GM18907 (cell line): ENCODE results near the gene MYL9.
"Not testable (repeated sequence)": the region's sequence is repeated elsewhere in the genome, so short reads cannot be mapped to it uniquely, and the experiment has no call there.

Experiments used
- ATAC-seq: cut with Tn5 transposase; IDR thresholded peaks from one replicate; pipeline ENCODE4 v1.9.1; 2021; ENCODE audit warnings: mild to moderate bottlenecking, moderate library complexity; ENCODE audit not compliant: unreplicated experiment

The MYL9 gene

DNA sequence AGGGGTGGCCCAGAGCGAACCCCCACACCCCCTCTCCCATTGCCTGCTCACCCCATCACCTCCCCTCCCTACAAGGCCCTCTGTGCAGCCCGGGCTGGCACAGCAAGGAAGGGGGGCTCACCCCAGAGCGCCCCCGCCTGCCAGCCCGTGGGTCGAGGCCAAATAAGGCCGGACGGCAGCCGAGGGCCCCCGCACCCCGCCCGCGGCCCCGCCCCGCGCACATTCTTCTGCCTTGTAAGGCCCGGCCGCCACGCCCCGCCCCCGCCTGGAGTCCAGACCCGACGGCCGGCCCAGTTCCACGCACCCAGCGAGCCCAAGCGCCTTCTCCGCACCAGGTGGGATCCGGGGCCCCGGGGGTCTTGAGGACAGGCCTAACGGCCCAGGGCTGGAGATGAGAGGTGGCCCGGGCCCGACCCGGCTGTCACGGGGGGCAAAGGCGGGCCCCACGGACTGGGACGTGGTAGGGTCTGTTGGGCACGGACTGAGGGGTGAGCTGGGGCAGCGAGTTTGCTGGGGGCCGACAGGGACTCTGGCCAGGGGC, at the start of gene MYL9:
Gene MYL9, plus strand, starts transcription at position 293 of the 541 bp plus-strand sequence. CDS start 3,366 bp downstream, outside the sequence.
- ATAC-seq: no peak

GRCh38 chr20:36491901-36492617, 49.3 kb upstream of the MYL9 start:
- ATAC-seq: peak; percentile 59

DNA sequence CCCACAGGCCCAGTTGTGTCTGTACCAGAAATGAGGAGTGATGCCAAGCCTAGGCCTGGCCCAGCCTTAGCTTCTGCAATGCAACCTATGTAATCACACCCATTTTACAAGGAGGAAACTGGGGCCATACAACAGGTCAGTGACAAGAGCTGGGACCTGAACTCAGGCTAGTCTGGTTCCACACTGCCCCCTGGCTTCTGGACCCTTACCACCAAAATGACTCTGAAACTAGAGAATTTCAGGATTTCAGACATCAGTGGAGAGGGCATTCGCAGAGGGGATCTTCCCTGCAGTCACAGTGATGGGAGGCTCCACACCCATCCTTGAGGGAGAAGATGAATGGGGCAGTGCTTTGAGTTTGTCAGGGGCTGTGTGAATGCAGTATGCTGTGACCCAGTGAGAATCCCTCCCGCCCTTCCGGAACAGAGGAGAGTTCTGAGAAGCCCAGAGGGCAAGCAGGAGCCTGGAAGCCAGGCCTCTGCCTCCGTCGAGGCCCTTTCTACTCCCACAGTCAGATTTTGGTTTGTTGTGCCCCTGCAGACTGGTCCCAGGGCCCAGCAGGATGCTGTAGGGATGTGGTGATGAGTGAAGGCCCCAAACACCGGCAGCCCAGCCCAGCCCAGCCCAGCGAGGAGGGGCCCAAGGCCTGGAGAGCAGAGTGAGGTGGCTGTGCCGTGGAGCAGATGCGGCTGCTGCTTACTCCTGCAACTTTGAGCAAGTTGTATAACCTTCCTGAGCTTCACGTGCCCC, 48.1 kb upstream of the MYL9 start:
- ATAC-seq: no peak

DNA sequence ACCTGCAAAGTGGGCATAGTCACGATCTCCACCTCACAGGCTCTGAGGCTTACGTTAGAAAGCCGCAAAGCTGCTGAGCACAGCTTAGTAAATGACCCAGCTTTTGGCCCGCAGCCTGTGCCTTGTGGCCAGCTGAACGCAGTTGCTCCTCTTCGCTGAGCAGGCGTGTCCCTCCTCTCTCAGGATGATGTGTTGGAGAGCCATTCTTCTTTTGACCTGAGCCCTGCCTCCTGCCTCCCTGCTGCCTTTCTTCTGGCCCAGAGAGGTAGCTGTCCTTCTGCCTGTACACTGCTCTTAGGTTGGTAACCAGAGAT, 47.6 kb upstream of the MYL9 start:
- no peak for ATAC-seq

DNA sequence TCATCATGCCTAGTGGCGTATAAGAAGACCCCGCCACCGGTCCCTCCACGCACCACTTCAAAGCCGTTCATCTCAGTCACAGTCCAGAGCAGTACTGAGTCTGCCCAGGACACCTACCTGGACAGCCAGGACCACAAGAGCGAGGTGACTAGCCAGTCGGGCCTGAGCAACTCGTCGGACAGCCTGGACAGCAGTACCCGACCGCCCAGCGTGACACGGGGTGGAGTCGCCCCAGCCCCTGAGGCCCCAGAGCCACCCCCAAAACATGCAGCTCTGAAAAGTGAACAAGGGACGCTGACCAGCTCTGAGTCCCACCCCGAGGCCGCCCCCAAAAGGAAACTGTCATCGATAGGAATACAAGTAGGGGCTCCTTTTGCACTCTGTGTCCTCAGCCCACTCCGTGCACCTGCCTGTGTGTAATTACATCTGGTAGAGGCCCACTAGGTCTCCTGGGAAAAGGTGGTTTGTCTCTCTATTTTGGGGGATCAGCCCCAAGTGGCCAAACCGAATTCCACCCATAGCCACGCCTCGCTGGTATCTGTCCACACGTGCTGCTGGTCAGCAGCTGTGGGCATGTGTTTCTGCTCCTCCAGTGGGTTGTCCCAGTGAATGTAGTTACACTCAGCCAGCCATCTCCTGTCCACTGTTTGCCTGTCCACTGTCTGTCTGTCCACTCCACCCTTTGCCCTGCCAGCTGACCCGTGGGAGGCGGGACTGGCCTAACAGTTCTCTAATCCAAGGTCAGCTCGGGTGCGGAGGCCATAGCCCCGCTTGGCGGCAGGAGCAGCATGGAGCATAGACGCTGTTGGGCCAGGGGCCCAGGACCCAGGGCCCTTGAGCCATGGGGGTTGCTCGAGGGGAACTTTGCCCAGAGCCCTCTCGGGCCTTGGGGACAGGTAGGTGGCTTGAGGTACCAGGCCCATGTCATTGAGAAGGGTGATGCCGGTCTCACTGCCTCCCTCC, 44.3 kb upstream of the MYL9 start:
- no peak for ATAC-seq

GRCh38 chr20:36497856-36498255, 43.5 kb upstream of the MYL9 start:
- ATAC-seq: no peak

- no peak for ATAC-seq
These were observed 42.7 kb upstream of the MYL9 start for GRCh38 chr20:36498386-36499179.

DNA sequence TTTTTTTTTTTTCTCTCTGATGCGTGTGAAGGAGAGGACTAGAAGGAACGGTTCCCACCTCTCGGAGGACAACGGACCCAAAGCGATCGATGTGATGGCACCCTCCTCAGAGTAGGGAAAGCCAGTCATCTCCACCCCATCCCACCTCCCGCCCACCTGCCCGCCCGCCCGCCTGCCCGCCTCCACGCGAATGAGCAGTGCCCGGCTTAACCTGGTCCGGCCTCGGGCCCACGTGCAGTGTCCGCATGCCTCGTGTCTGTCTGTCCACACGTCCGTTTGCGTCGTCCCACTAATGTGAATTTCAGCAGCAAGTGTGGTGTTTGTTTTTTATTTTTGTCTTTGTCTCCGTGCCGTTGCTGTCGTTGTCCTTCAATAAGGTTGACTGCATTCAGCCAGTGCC, 42.1 kb upstream of the MYL9 start:
- no peak for ATAC-seq

GRCh38 chr20:36499723-36500501, 41.4 kb upstream of the MYL9 start:
- ATAC-seq: no peak

DNA sequence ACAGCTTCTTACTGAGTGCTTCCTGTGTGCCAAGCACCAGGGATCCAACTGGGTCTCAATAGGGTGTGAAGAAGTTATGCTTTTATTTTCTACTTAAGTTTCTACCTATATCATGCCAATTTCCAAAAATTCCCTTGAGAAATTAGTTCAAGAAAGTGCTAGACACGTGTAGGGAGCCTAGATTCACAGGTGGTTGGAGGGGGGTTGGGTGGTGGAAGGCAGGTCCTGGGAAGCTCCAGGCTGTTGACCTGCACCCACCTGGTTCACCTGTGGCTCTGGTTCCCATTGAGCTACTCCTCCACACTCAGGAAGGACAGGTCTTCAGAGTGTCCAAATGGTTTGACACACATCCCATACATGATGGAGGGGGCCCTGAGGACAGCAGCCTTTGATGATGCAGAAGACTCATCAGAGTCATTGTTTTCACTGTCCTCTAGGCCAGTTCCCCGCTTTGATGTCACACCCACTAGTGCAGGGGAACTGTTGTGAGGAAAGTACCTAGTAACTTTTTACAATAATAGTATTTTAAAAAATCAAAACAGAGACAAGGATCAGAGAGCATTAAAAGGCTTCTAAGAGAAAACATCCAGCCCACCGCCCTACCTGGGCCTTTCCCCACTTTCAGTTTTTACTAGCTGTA, 39.8 kb upstream of the MYL9 start:
- no peak for ATAC-seq

GRCh38 chr20:36504295-36504694, 37.0 kb upstream of the MYL9 start:
- ATAC-seq: no peak

DNA sequence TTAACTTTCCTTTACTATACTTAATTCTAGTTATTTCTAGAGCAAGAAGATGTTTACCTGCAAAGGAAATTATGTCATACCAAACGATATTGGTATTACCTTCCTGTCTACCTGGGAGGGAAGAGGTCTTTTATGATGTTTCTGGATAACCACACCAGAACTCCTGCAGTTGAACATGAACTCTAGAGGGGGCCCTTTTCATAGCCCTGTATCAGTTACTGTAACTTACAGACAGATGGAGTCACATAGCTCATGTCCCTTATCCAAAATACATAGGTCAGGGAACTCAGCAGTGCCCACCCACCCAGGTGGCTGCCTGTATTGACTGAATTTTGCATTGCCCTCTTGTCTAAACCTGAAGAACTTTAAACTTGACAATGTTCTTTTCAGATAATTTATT, 35.1 kb upstream of the MYL9 start:
- ATAC-seq: no peak

- no peak for ATAC-seq
These were observed 33.6 kb upstream of the MYL9 start for GRCh38 chr20:36507746-36508145.

DNA sequence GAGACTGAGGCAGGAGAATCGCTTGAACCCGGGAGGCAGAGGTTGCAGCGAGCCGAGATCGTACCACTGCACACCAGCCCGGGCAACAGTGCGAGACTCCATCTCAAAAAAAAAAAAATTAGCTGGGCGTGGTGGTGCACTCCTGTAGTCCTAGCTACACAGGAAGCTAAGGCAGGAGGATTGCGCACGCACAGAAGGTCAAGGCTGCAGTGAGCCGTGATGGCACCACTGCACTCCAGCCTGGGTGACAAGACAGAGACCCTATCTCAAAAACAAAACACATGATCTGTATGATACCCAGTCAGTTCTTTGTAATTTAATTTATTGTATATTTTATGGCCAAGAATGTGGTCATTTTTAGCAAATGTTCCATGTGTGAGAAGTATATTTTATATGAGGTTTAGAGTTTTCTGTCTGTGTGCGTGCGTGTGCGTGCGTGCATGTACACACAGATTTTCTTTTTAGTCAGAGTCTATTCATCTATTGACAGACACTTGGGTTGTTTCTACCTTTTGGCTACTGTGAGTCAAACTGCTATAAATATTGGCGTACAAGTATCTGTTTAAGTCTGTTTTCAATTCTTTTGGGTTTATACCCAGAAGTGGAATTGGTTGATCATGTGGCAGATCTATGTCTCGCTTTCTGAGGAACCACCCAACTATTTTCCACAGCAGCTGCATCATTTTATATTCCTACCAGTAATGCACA, 22.2 kb upstream of the MYL9 start:
- no peak for ATAC-seq

DNA sequence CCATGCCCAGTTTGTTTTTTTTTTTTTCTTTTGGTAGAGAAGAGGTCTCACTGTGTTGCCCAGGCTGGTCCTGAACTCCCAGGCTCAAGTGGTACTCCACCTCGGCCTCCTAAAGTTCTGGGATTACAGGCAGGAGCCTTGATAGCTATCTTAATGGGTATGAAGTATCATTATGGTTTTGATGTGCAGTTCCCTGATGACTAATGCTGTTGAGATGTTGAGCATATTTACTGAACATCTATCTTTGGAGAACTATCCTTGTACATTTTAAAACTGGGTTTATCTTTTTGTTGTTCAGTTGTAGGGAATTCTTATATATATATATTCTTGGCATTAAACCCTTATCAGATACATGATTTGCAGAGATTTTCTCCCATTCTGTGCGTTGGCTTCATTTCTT, 21.4 kb upstream of the MYL9 start:
- no peak for ATAC-seq

- ATAC-seq: no peak
These were observed 19.8 kb upstream of the MYL9 start for GRCh38 chr20:36521526-36521925.

- ATAC-seq: not testable (repeated sequence)
These were observed 18.9 kb upstream of the MYL9 start for GRCh38 chr20:36522412-36522811.

DNA sequence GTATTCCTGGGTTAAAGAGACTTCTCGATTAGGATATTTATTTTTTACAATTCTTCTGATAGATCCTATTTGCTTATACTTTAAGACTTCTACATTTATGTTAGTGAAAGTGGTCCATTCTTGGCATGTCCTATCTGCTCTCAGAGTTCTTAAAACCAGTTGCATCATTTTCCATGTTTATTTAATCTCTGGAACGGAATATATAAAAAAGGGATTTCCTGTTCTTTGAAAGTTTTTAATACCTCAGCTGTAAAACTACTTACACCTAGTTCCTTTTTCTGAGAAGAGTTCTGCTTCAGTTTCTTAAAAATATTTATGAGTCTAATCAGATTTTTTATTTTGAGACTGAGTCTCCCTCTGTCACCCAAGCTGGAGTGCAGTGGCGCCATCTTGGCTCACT, 18.0 kb upstream of the MYL9 start:
- no peak for ATAC-seq
